ENCODE measurements around the gene MAP6.

The MAP6 gene

DNA sequence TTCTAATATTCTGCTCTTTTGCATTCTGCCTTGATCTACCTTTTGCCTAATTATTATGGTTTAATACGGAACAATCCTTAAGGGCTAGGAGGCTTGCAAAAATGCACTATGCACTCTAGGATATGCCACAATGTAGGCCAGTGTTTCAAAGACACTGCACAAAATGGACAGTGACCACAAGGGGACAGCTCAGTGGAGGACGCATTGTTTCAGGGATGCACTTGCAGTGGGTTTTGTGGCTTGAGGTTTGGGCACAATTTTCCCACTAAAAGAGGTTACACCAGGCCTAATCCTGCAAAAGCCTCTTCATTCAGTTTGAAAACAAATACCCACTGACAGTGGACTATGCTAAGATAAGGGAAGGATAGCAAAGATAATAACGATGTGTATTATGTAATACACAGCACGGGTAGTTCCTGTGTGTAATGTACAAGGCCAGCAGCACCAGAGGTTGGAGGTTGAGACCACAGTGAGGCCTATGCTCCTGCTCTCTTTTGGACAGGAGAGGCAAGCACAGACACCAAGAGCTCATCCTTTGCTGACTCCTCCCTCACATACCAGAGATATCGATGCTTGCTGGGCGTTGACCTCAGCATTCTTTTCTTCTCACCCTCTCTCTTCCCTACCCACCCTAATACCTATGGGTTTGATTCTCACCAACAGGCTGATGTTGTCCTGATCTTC, 12.7 kb downstream of the MAP6 start:
- Histone ChIP-seq H3K9ac (ENCODE audit: low read length) (no peak overlapping the region), H3K4me3 (ENCODE audit: low read length) (no peak overlapping the region), H3K36me3 (replicated peaks; ENCODE audit: insufficient read depth, low read length) (no peaks in the 10 kb centered on the region), H4K20me1 (ENCODE audit: insufficient read depth, low read length) (no peaks in the 10 kb centered on the region), H2AFZ (ENCODE audit: low read length) (no peak overlapping the region), H3K9me3 (replicated peaks; ENCODE audit: insufficient read depth, low read length) (no peaks in the 10 kb centered on the region), H3K27me3 (replicated peaks; ENCODE audit: insufficient read depth, low read length) (no peaks in the 10 kb centered on the region), H3K79me2 (ENCODE audit: low read length) (no peaks in the 10 kb centered on the region), H3K27ac (ENCODE audit: low read length) (no peak overlapping the region), H3K4me2 (ENCODE audit: low read depth, low read length) (no peak overlapping the region), H3K9me2 (replicated peaks; ENCODE audit: insufficient read depth, low read length) (no peaks in the 10 kb centered on the region), H3F3A (ENCODE audit: insufficient read depth, low read length) (no peaks in the 10 kb centered on the region), H3K4me1 (ENCODE audit: low read length) (no peaks in the 10 kb centered on the region)
- DNase-seq, result no peak
- TF ChIP-seq EZH2phosphoT487 (IDR thresholded peaks at IDR 0.05; ENCODE audit: low read length) (no peak), EZH2 (optimal IDR thresholded peaks at IDR 0.05; ENCODE audit: low read depth, low read length) (no peak)
- TF ChIP-seq, protein P1, sequence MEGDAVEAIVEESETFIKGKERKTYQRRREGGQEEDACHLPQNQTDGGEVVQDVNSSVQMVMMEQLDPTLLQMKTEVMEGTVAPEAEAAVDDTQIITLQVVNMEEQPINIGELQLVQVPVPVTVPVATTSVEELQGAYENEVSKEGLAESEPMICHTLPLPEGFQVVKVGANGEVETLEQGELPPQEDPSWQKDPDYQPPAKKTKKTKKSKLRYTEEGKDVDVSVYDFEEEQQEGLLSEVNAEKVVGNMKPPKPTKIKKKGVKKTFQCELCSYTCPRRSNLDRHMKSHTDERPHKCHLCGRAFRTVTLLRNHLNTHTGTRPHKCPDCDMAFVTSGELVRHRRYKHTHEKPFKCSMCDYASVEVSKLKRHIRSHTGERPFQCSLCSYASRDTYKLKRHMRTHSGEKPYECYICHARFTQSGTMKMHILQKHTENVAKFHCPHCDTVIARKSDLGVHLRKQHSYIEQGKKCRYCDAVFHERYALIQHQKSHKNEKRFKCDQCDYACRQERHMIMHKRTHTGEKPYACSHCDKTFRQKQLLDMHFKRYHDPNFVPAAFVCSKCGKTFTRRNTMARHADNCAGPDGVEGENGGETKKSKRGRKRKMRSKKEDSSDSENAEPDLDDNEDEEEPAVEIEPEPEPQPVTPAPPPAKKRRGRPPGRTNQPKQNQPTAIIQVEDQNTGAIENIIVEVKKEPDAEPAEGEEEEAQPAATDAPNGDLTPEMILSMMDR (IDR thresholded peaks at IDR 0.05; ENCODE audit: low read length), result no peak

DNA sequence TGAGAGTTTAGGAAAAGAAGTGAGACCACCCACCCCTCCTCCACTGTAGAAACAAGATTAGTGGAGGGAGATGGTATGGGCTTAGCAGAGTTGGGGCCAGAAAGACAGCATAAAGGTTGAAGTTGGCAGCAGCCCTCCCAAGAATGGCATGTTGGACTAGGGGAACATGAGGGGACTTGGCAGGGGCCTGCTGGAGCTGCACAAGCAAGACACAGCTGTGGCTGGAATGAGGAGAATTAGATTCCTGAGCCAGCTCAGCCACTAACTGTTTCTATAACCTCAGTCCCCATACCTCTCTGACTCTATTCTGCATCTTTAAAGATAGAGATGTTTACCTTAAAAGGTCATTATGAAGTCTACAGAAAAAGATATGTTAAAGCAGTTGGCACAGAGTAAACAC, 13.2 kb downstream of the MAP6 start:
- Histone ChIP-seq H3K79me2 (ENCODE audit: low read length) (no peaks in the 10 kb centered on the region), H3K9me3 (replicated peaks; ENCODE audit: insufficient read depth, low read length) (no peaks in the 10 kb centered on the region), H3K4me2 (ENCODE audit: low read depth, low read length) (no peak overlapping the region), H3K4me3 (ENCODE audit: low read length) (no peak overlapping the region), H3K9ac (ENCODE audit: low read length) (no peak overlapping the region), H3K4me1 (ENCODE audit: low read length) (no peaks in the 10 kb centered on the region), H3F3A (ENCODE audit: insufficient read depth, low read length) (no peaks in the 10 kb centered on the region), H2AFZ (ENCODE audit: low read length) (no peak overlapping the region), H3K27ac (ENCODE audit: low read length) (no peak overlapping the region), H3K36me3 (replicated peaks; ENCODE audit: insufficient read depth, low read length) (no peaks in the 10 kb centered on the region), H3K9me2 (replicated peaks; ENCODE audit: insufficient read depth, low read length) (no peaks in the 10 kb centered on the region), H3K27me3 (replicated peaks; ENCODE audit: insufficient read depth, low read length) (no peaks in the 10 kb centered on the region), H4K20me1 (ENCODE audit: insufficient read depth, low read length) (no peaks in the 10 kb centered on the region)
- TF ChIP-seq EZH2phosphoT487 (IDR thresholded peaks at IDR 0.05; ENCODE audit: low read length) (no peak), EZH2 (optimal IDR thresholded peaks at IDR 0.05; ENCODE audit: low read depth, low read length) (no peak)
- TF ChIP-seq, protein P1 (IDR thresholded peaks at IDR 0.05; ENCODE audit: low read length), result no peak
- no peak for DNase-seq

DNA sequence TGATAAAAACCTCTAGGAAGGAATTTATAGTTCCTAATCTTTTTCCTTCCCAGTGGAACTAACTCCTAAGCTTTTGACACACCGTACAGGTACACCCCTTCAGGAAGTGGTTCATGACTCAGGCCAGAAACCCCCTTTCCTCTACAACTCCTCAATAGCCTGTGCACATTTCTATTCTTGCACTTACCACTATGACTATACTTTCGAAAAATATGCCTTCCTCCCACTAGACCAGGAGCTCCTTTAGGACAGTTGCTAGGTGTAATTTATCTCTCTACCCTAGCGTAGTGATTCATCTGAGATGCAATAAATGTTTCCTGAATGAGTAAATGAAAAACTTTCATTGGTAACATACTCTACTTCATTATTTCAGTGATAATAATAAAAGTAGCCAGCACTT, 14.5 kb downstream of the MAP6 start:
- H3K4me2 ChIP-seq (ENCODE audit: low read depth, low read length), result no peak overlapping the region
- H2AFZ ChIP-seq (ENCODE audit: low read length), result no peak overlapping the region
- no peak overlapping the region for H3K27ac ChIP-seq (ENCODE audit: low read length)
- H3K79me2 ChIP-seq (ENCODE audit: low read length), result no peaks in the 10 kb centered on the region
- H3K9ac ChIP-seq (ENCODE audit: low read length), result no peak overlapping the region
- no peaks in the 10 kb centered on the region for H3K9me3 ChIP-seq (replicated peaks; ENCODE audit: insufficient read depth, low read length)
- H3K4me1 ChIP-seq (ENCODE audit: low read length), result no peaks in the 10 kb centered on the region
- H3K4me3 ChIP-seq (ENCODE audit: low read length), result no peak overlapping the region
- H3F3A ChIP-seq (ENCODE audit: insufficient read depth, low read length), result no peaks in the 10 kb centered on the region
- TF ChIP-seq, protein P1 (IDR thresholded peaks at IDR 0.05; ENCODE audit: low read length), result no peak
- TF ChIP-seq EZH2phosphoT487 (IDR thresholded peaks at IDR 0.05; ENCODE audit: low read length), result no peak
- TF ChIP-seq EZH2 (optimal IDR thresholded peaks at IDR 0.05; ENCODE audit: low read depth, low read length), result no peak
- DNase-seq, result no peak
- H3K36me3 ChIP-seq (replicated peaks; ENCODE audit: insufficient read depth, low read length), result no peaks in the 10 kb centered on the region
- H3K27me3 ChIP-seq (replicated peaks; ENCODE audit: insufficient read depth, low read length), result no peaks in the 10 kb centered on the region
- H3K9me2 ChIP-seq (replicated peaks; ENCODE audit: insufficient read depth, low read length), result no peaks in the 10 kb centered on the region
- no peaks in the 10 kb centered on the region for H4K20me1 ChIP-seq (ENCODE audit: insufficient read depth, low read length)

Data from MM.1S (cell line).